Measurements from ENCODE around the gene PDZRN4.

The PDZRN4 gene

GRCh38 chr12:41509271-41510055 lies 321.3 kb downstream of the PDZRN4 start:
- Histone ChIP-seq H3K27me3 (ENCODE audit: insufficient read depth, insufficient read length) (no peaks in the 10 kb centered on the region), H3K36me3 (ENCODE audit: insufficient read depth, insufficient read length, low read length) (no peaks in the 10 kb centered on the region)

GRCh38 chr12:41510470-41510869 lies 322.4 kb downstream of the PDZRN4 start:
- Histone ChIP-seq H3K36me3 (ENCODE audit: insufficient read depth, insufficient read length, low read length) (no peaks in the 10 kb centered on the region), H3K4me1 (ENCODE audit: insufficient read depth, insufficient read length) (no peaks in the 10 kb centered on the region), H3K4me3 (ENCODE audit: insufficient read length, low read depth) (no peak overlapping the region), H3K9me3 (ENCODE audit: insufficient read depth, low read length) (no peaks in the 10 kb centered on the region), H3K9ac (ENCODE audit: insufficient read length, low read depth) (no peak overlapping the region), H3K27me3 (ENCODE audit: insufficient read depth, insufficient read length) (no peaks in the 10 kb centered on the region)
- no peak for TF ChIP-seq ZNF274 (IDR thresholded peaks at IDR 0.05; ENCODE audit: low read depth, low read length)
- no peak for TF ChIP-seq SUZ12 (IDR thresholded peaks at IDR 0.05; ENCODE audit: extremely low read depth, insufficient read depth, insufficient read length)
- no peak for TF ChIP-seq YY1 (IDR thresholded peaks at IDR 0.05; ENCODE audit: insufficient read depth, insufficient read length)
- no peak for DNase-seq (ENCODE audit: low read depth, low spot score)

More at GRCh38 chr12:41509271-41510055, 321.3 kb downstream of the PDZRN4 start:
- H3K4me1 ChIP-seq (ENCODE audit: insufficient read depth, insufficient read length): no peaks in the 10 kb centered on the region
- no peak overlapping the region for H3K9ac ChIP-seq (ENCODE audit: insufficient read length, low read depth)
- TF ChIP-seq SUZ12 (IDR thresholded peaks at IDR 0.05; ENCODE audit: extremely low read depth, insufficient read depth, insufficient read length) (no peak), ZNF274 (IDR thresholded peaks at IDR 0.05; ENCODE audit: low read depth, low read length) (no peak), YY1 (IDR thresholded peaks at IDR 0.05; ENCODE audit: insufficient read depth, insufficient read length) (no peak)
- H3K9me3 ChIP-seq (ENCODE audit: insufficient read depth, low read length): no peaks in the 10 kb centered on the region
- no peak overlapping the region for H3K4me3 ChIP-seq (ENCODE audit: insufficient read length, low read depth)
- DNase-seq (ENCODE audit: low read depth, low spot score): no peak

GRCh38 chr12:41511247-41511646 lies 323.1 kb downstream of the PDZRN4 start:
- H3K9me3 ChIP-seq (ENCODE audit: insufficient read depth, low read length): no peaks in the 10 kb centered on the region
- H3K4me1 ChIP-seq (ENCODE audit: insufficient read depth, insufficient read length): no peaks in the 10 kb centered on the region
- no peaks in the 10 kb centered on the region for H3K27me3 ChIP-seq (ENCODE audit: insufficient read depth, insufficient read length)
- H3K9ac ChIP-seq (ENCODE audit: insufficient read length, low read depth): no peak overlapping the region
- no peaks in the 10 kb centered on the region for H3K36me3 ChIP-seq (ENCODE audit: insufficient read depth, insufficient read length, low read length)
- no peak for TF ChIP-seq SUZ12 (IDR thresholded peaks at IDR 0.05; ENCODE audit: extremely low read depth, insufficient read depth, insufficient read length)
- TF ChIP-seq ZNF274 (IDR thresholded peaks at IDR 0.05; ENCODE audit: low read depth, low read length): no peak
- TF ChIP-seq YY1 (IDR thresholded peaks at IDR 0.05; ENCODE audit: insufficient read depth, insufficient read length): no peak
- H3K4me3 ChIP-seq (ENCODE audit: insufficient read length, low read depth): no peak overlapping the region
- no peak for DNase-seq (ENCODE audit: low read depth, low spot score)

- no peaks in the 10 kb centered on the region for H3K4me1 ChIP-seq (ENCODE audit: insufficient read depth, insufficient read length)
- H3K27me3 ChIP-seq (ENCODE audit: insufficient read depth, insufficient read length): no peaks in the 10 kb centered on the region
- H3K4me3 ChIP-seq (ENCODE audit: insufficient read length, low read depth): no peak overlapping the region
- no peak for TF ChIP-seq SUZ12 (IDR thresholded peaks at IDR 0.05; ENCODE audit: extremely low read depth, insufficient read depth, insufficient read length)
- TF ChIP-seq YY1 (IDR thresholded peaks at IDR 0.05; ENCODE audit: insufficient read depth, insufficient read length): no peak
- TF ChIP-seq ZNF274 (IDR thresholded peaks at IDR 0.05; ENCODE audit: low read depth, low read length): no peak
- DNase-seq (ENCODE audit: low read depth, low spot score): no peak
- no peak overlapping the region for H3K9ac ChIP-seq (ENCODE audit: insufficient read length, low read depth)
- no peaks in the 10 kb centered on the region for H3K9me3 ChIP-seq (ENCODE audit: insufficient read depth, low read length)
- no peaks in the 10 kb centered on the region for H3K36me3 ChIP-seq (ENCODE audit: insufficient read depth, insufficient read length, low read length)
Observed at GRCh38 chr12:41512497-41512896, 324.4 kb downstream of the PDZRN4 start.

GRCh38 chr12:41514021-41514777 lies 326.1 kb downstream of the PDZRN4 start:
- Histone ChIP-seq H3K36me3 (ENCODE audit: insufficient read depth, insufficient read length, low read length) (no peaks in the 10 kb centered on the region), H3K4me3 (ENCODE audit: insufficient read length, low read depth) (no peak overlapping the region), H3K9me3 (ENCODE audit: insufficient read depth, low read length) (no peaks in the 10 kb centered on the region), H3K9ac (ENCODE audit: insufficient read length, low read depth) (no peak overlapping the region), H3K4me1 (ENCODE audit: insufficient read depth, insufficient read length) (no peaks in the 10 kb centered on the region), H3K27me3 (ENCODE audit: insufficient read depth, insufficient read length) (no peaks in the 10 kb centered on the region)
- DNase-seq (ENCODE audit: low read depth, low spot score): no peak
- TF ChIP-seq SUZ12 (IDR thresholded peaks at IDR 0.05; ENCODE audit: extremely low read depth, insufficient read depth, insufficient read length) (no peak), YY1 (IDR thresholded peaks at IDR 0.05; ENCODE audit: insufficient read depth, insufficient read length) (no peak), ZNF274 (IDR thresholded peaks at IDR 0.05; ENCODE audit: low read depth, low read length) (no peak)

GRCh38 chr12:41514907-41515306 lies 326.8 kb downstream of the PDZRN4 start:
- H3K9ac ChIP-seq (ENCODE audit: insufficient read length, low read depth): no peak overlapping the region
- H3K36me3 ChIP-seq (ENCODE audit: insufficient read depth, insufficient read length, low read length): no peaks in the 10 kb centered on the region
- no peaks in the 10 kb centered on the region for H3K27me3 ChIP-seq (ENCODE audit: insufficient read depth, insufficient read length)
- no peak for DNase-seq (ENCODE audit: low read depth, low spot score)
- no peak overlapping the region for H3K4me3 ChIP-seq (ENCODE audit: insufficient read length, low read depth)
- H3K4me1 ChIP-seq (ENCODE audit: insufficient read depth, insufficient read length): no peaks in the 10 kb centered on the region
- H3K9me3 ChIP-seq (ENCODE audit: insufficient read depth, low read length): no peaks in the 10 kb centered on the region
- TF ChIP-seq YY1 (IDR thresholded peaks at IDR 0.05; ENCODE audit: insufficient read depth, insufficient read length) (no peak), SUZ12 (IDR thresholded peaks at IDR 0.05; ENCODE audit: extremely low read depth, insufficient read depth, insufficient read length) (no peak)

GRCh38 chr12:41515953-41516352 lies 327.8 kb downstream of the PDZRN4 start:
- TF ChIP-seq ZNF274 (IDR thresholded peaks at IDR 0.05; ENCODE audit: low read depth, low read length) (no peak), YY1 (IDR thresholded peaks at IDR 0.05; ENCODE audit: insufficient read depth, insufficient read length) (no peak), SUZ12 (IDR thresholded peaks at IDR 0.05; ENCODE audit: extremely low read depth, insufficient read depth, insufficient read length) (no peak)
- Histone ChIP-seq H3K9ac (ENCODE audit: insufficient read length, low read depth) (no peak overlapping the region), H3K9me3 (ENCODE audit: insufficient read depth, low read length) (no peaks in the 10 kb centered on the region), H3K27me3 (ENCODE audit: insufficient read depth, insufficient read length) (no peaks in the 10 kb centered on the region), H3K4me1 (ENCODE audit: insufficient read depth, insufficient read length) (no peaks in the 10 kb centered on the region), H3K36me3 (ENCODE audit: insufficient read depth, insufficient read length, low read length) (no peaks in the 10 kb centered on the region), H3K4me3 (ENCODE audit: insufficient read length, low read depth) (no peak overlapping the region)
- DNase-seq (ENCODE audit: low read depth, low spot score): no peak
